HG03097 (cell line): ENCODE results near the gene CTCFL.

Experiments
- ATAC-seq: cut with Tn5 transposase; IDR thresholded peaks from one replicate; pipeline ENCODE4 v1.9.1; 2021; ENCODE audit not compliant: unreplicated experiment, low FRiP score

CTCFL gene

GRCh38 chr20:57560554-57561355 lies 35.8 kb upstream of the CTCFL start, which contains the start of gene PCK1:
TSS of gene PCK1 (plus strand) at chr20:57561110. CDS start at chr20:57561412, 302 bp downstream.
- ATAC-seq, result no peak

- no peak for ATAC-seq
Measured at GRCh38 chr20:57559658-57560553, 35.0 kb upstream of the CTCFL start.

GRCh38 chr20:57559289-57559634 lies 34.3 kb upstream of the CTCFL start:
- ATAC-seq, result no peak

GRCh38 chr20:57558614-57559288 lies 33.8 kb upstream of the CTCFL start:
- ATAC-seq, result no peak

GRCh38 chr20:57557926-57558613 lies 33.1 kb upstream of the CTCFL start:
- no peak for ATAC-seq

GRCh38 chr20:57556980-57557274 lies 32.0 kb upstream of the CTCFL start:
- ATAC-seq, result no peak

- ATAC-seq, result no peak
Measured at GRCh38 chr20:57555457-57556184, 30.7 kb upstream of the CTCFL start.

- no peak for ATAC-seq
Measured at GRCh38 chr20:57553376-57554018, 28.6 kb upstream of the CTCFL start.

GRCh38 chr20:57552471-57552870 lies 27.5 kb upstream of the CTCFL start:
- no peak for ATAC-seq

- no peak for ATAC-seq
Measured at GRCh38 chr20:57548177-57549058, 23.5 kb upstream of the CTCFL start.

GRCh38 chr20:57546956-57547649 lies 22.2 kb upstream of the CTCFL start:
- ATAC-seq, result no peak

- no peak for ATAC-seq
Measured at GRCh38 chr20:57545927-57546662, 21.2 kb upstream of the CTCFL start.

GRCh38 chr20:57544838-57545564 lies 20.1 kb upstream of the CTCFL start:
- no peak for ATAC-seq

GRCh38 chr20:57543754-57544153 lies 18.8 kb upstream of the CTCFL start:
- ATAC-seq, result no peak

GRCh38 chr20:57540890-57541580 lies 16.1 kb upstream of the CTCFL start:
- ATAC-seq, result no peak

GRCh38 chr20:57539889-57540288 lies 14.9 kb upstream of the CTCFL start:
- no peak for ATAC-seq
